ENCODE data around the gene RNLS. TPM values are rescaled to one million over a fixed set of nuclear protein-coding genes. Genes with fewer than 3 reads are reported as not detected.

Gene RNLS
- total RNA-seq, 2 experiments from 2014 or later: not detected

- no peak overlapping the region for H2AFZ ChIP-seq (ENCODE audit: low read length)
- no peak for DNase-seq (ENCODE audit: low spot score)
- H3K79me2 ChIP-seq (ENCODE audit: insufficient read depth, low read depth, low read length): no peaks in the 10 kb centered on the region
- H3K27ac ChIP-seq (ENCODE audit: low read depth, low read length, poor library complexity, severe bottlenecking): no peak overlapping the region
- intact Hi-C loops (cut with micrococcal nuclease; ENCODE audit: unreplicated experiment): no loop called here
- no peak overlapping the region for H3K4me3 ChIP-seq (ENCODE audit: low read depth, low read length, poor library complexity, severe bottlenecking)
- POLR2A ChIA-PET: interaction anchor here (0.6 kb wide), 1 partner anchor 796 kb away, joined by 7 read pairs; no protein-coding TSS in a partner anchor
- H3K9me2 ChIP-seq (ENCODE audit: insufficient read depth, low read length): no peaks in the 10 kb centered on the region
- H3K9me3 ChIP-seq (ENCODE audit: low read length): no peaks in the 10 kb centered on the region
- H4K20me1 ChIP-seq (ENCODE audit: insufficient read depth, low read length): no peaks in the 10 kb centered on the region
- no peaks in the 10 kb centered on the region for H3K36me3 ChIP-seq (ENCODE audit: insufficient read depth, low read length)
- no peak for TF ChIP-seq EZH2phosphoT487 (IDR thresholded peaks at IDR 0.05; ENCODE audit: borderline replicate concordance, low read depth, low read length)
- TF ChIP-seq CTCF (conservative IDR thresholded peaks at IDR 0.05; ENCODE audit: low read length): no peak
- BruUV-seq (replicated peaks): no TSS peak
- no peak overlapping the region for H3K4me2 ChIP-seq (ENCODE audit: low read length)
- CTCF ChIA-PET (ENCODE audit: unreplicated experiment): no interaction called here
- no peaks in the 10 kb centered on the region for H3K4me1 ChIP-seq (ENCODE audit: insufficient read depth, low read length, poor library complexity, severe bottlenecking)
These were observed 110.6 kb downstream of the RNLS start for GRCh38 chr10:88472540-88472939.

GRCh38 chr10:88471899-88472298 lies 111.2 kb downstream of the RNLS start:
- ChIA-PET POLR2A (interaction anchor here (0.6 kb wide), 1 partner anchor 795 kb away, joined by 7 read pairs; no protein-coding TSS in a partner anchor), CTCF (ENCODE audit: unreplicated experiment) (no interaction called here)
- TF ChIP-seq CTCF (conservative IDR thresholded peaks at IDR 0.05; ENCODE audit: low read length) (no peak), EZH2phosphoT487 (IDR thresholded peaks at IDR 0.05; ENCODE audit: borderline replicate concordance, low read depth, low read length) (no peak)
- Histone ChIP-seq H3K9me2 (ENCODE audit: insufficient read depth, low read length) (no peaks in the 10 kb centered on the region), H4K20me1 (ENCODE audit: insufficient read depth, low read length) (no peaks in the 10 kb centered on the region), H2AFZ (ENCODE audit: low read length) (no peak overlapping the region), H3K79me2 (ENCODE audit: insufficient read depth, low read depth, low read length) (no peaks in the 10 kb centered on the region), H3K9me3 (ENCODE audit: low read length) (no peaks in the 10 kb centered on the region), H3K4me3 (ENCODE audit: low read depth, low read length, poor library complexity, severe bottlenecking) (no peak overlapping the region), H3K4me2 (ENCODE audit: low read length) (no peak overlapping the region), H3K4me1 (ENCODE audit: insufficient read depth, low read length, poor library complexity, severe bottlenecking) (no peaks in the 10 kb centered on the region), H3K36me3 (ENCODE audit: insufficient read depth, low read length) (no peaks in the 10 kb centered on the region), H3K27ac (ENCODE audit: low read depth, low read length, poor library complexity, severe bottlenecking) (no peak overlapping the region)
- no peak for DNase-seq (ENCODE audit: low spot score)
- intact Hi-C loops (cut with micrococcal nuclease; ENCODE audit: unreplicated experiment): no loop called here
- no TSS peak for BruUV-seq (replicated peaks)

GRCh38 chr10:88467835-88468485 lies 115.2 kb downstream of the RNLS start:
- intact Hi-C loops (cut with micrococcal nuclease; ENCODE audit: unreplicated experiment): no loop called here
- Histone ChIP-seq H3K36me3 (ENCODE audit: insufficient read depth, low read length) (no peaks in the 10 kb centered on the region), H3K27ac (ENCODE audit: low read depth, low read length, poor library complexity, severe bottlenecking) (no peak overlapping the region), H3K4me1 (ENCODE audit: insufficient read depth, low read length, poor library complexity, severe bottlenecking) (no peaks in the 10 kb centered on the region), H3K4me2 (ENCODE audit: low read length) (no peak overlapping the region), H3K79me2 (ENCODE audit: insufficient read depth, low read depth, low read length) (no peaks in the 10 kb centered on the region), H3K9me2 (ENCODE audit: insufficient read depth, low read length) (no peaks in the 10 kb centered on the region), H3K4me3 (ENCODE audit: low read depth, low read length, poor library complexity, severe bottlenecking) (no peak overlapping the region), H2AFZ (ENCODE audit: low read length) (no peak overlapping the region), H4K20me1 (ENCODE audit: insufficient read depth, low read length) (no peaks in the 10 kb centered on the region), H3K9me3 (ENCODE audit: low read length) (no peaks in the 10 kb centered on the region)
- no TSS peak for BruUV-seq (replicated peaks)
- POLR2A ChIA-PET: interaction anchor here (0.6 kb wide), 1 partner anchor 8 kb away, joined by 4 read pairs; no protein-coding TSS in a partner anchor
- TF ChIP-seq EZH2phosphoT487 (IDR thresholded peaks at IDR 0.05; ENCODE audit: borderline replicate concordance, low read depth, low read length) (no peak), CTCF (conservative IDR thresholded peaks at IDR 0.05; ENCODE audit: low read length) (no peak)
- no peak for DNase-seq (ENCODE audit: low spot score)
- CTCF ChIA-PET (ENCODE audit: unreplicated experiment): no interaction called here

Data from OCI-LY7 (cell line).